Gastrocnemius medialis (tissue), 4 donors: ENCODE results near the gene SLC24A4. TPM values are rescaled to one million over a fixed set of nuclear protein-coding genes. Genes with fewer than 3 reads are reported as not detected.

Experiments used
- ATAC-seq, 2 donors: fragments of 150-250 bp; one replicate each; pipeline ENCODE4 v1.9.1; 2016
- DNase-seq, 2 donors: peaks; one replicate each; pipeline ENCODE4 v3.0.0-alpha.2; 2019
- H3K27ac ChIP-seq, 4 donors: fragments of 200-600 bp; sonication (generic); 1 replicate in 1 of 4; 2 replicates in 3 of 4; pipeline ENCODE4 v1.5.1; 2016 to 2018; ENCODE audit warnings: mild to moderate bottlenecking in 2 of 4, moderate library complexity in 1 of 4
- H3K27me3 ChIP-seq, 3 donors: fragments of 200-600 bp; sonication (generic) in 2 of 3; 1 replicate in 1 of 3; 2 replicates in 2 of 3; pipeline versions ENCODE4 v1.5.1 to v1.6.0; 2016 to 2019; ENCODE audit warnings: mild to moderate bottlenecking in 1 of 3, moderate library complexity in 1 of 3
- H3K36me3 ChIP-seq, 2 donors: fragments of 200-600 bp; sonication (generic) in 1 of 2; one replicate each; pipeline ENCODE4 v1.5.1; 2017 to 2018
- H3K4me1 ChIP-seq, 2 donors: fragments of 200-600 bp; sonication (generic) in 1 of 2; one replicate each; pipeline ENCODE4 v1.5.1; 2016 to 2017; ENCODE audit warnings: mild to moderate bottlenecking in 2 of 2
- H3K4me3 ChIP-seq, 4 donors: fragments of 200-600 bp; sonication (generic) in 3 of 4; 1 replicate in 1 of 4; 2 replicates in 3 of 4; pipeline ENCODE4 v1.5.1; 2016 to 2019; ENCODE audit warnings: mild to moderate bottlenecking in 2 of 4
- H3K9me3 ChIP-seq, 3 donors: fragments of 200-600 bp; sonication (generic) in 2 of 3; 1 replicate in 1 of 3; 2 replicates in 2 of 3; pipeline ENCODE4 v1.5.1; 2016 to 2019
- POLR2A ChIP-seq, 2 donors: fragments of 450-650 bp; IDR thresholded peaks; one replicate each; pipeline ENCODE4 v1.6.1; 2017; ENCODE audit warnings: antibody characterized with exemption in 2 of 2, mild to moderate bottlenecking in 2 of 2, moderate library complexity in 2 of 2
- in situ Hi-C, 4 donors: fragments of 200-750 bp; cut with MboI; loops; one replicate each; pipeline versions ENCODE4 v1.15.0 to v1.8.0; 2017; ENCODE audit warnings: low sequenced_read_pairs in 4 of 4
- intact Hi-C: fragments of 100-400 bp; cut with DNase I; formaldehyde crosslinking; loops from one replicate; pipeline ENCODE4 v1.15.1; 2023; ENCODE audit warnings: low total_unique reads
- total RNA-seq, 4 donors: library from RNA; depleted of rRNA; stranded (reverse); fragments of >200 nt; gene quantifications; one replicate each; pipeline versions ENCODE4 v1.1.0 to v1.2.3, GENCODE V29; 2016
- TF ChIP-seq, protein P1 (sequence below), 5 experiments: fragments of 450-650 bp in 3 of 5; fragments of 200-600 bp in 2 of 5; sonication (generic) in 2 of 5; IDR thresholded peaks in 4 of 5; conservative IDR thresholded peaks in 1 of 5; 1 replicate in 4 of 5; 2 replicates in 1 of 5; pipeline ENCODE4 v1.5.1; 2016 to 2019; ENCODE audit warnings: antibody characterized with exemption in 5 of 5, mild to moderate bottlenecking in 3 of 5, moderate library complexity in 3 of 5

The SLC24A4 gene
- total RNA-seq, 4 donors from 2014 or later = 0.07 to 0.76 (median 0.50) TPM

DNA sequence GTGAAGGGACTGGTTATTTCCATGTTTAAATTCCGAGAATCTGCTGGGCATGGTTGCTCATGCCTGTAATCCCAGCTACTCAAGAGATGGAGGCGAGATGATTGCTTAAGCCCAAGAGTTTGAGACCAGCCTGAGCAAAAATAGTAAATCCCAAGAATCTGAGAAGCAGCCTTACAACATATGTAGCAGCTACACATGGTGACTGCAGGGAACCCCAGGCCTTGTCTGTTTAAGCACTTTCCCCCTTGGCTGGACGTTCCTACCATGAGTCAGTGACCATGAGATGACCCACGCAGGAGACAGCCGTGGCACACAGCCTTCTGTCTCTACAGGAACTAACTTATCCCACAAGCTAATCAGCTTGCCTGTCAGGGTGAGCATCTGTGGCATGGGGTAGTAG, 5.5 kb upstream of the SLC24A4 start:
- TF ChIP-seq POLR2A (IDR thresholded peaks at IDR 0.05) = no peak
- TF ChIP-seq, protein P1, sequence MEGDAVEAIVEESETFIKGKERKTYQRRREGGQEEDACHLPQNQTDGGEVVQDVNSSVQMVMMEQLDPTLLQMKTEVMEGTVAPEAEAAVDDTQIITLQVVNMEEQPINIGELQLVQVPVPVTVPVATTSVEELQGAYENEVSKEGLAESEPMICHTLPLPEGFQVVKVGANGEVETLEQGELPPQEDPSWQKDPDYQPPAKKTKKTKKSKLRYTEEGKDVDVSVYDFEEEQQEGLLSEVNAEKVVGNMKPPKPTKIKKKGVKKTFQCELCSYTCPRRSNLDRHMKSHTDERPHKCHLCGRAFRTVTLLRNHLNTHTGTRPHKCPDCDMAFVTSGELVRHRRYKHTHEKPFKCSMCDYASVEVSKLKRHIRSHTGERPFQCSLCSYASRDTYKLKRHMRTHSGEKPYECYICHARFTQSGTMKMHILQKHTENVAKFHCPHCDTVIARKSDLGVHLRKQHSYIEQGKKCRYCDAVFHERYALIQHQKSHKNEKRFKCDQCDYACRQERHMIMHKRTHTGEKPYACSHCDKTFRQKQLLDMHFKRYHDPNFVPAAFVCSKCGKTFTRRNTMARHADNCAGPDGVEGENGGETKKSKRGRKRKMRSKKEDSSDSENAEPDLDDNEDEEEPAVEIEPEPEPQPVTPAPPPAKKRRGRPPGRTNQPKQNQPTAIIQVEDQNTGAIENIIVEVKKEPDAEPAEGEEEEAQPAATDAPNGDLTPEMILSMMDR (IDR thresholded peaks at IDR 0.05 in 4 of 5, conservative IDR thresholded peaks at IDR 0.05 in 1 of 5) = no peak
- peaks cover 5 to 25% of the 10 kb centered on the region in 2 donors for H3K4me1 ChIP-seq
- H3K36me3 ChIP-seq = no peaks in the 10 kb centered on the region
- no peak overlapping the region for H3K27ac ChIP-seq
- intact Hi-C loops (no loop called here), in situ Hi-C loops (no loop called here)
- no peak overlapping the region for H3K4me3 ChIP-seq
- peak in 1 of 2 donors; percentile 29 for DNase-seq
- no peaks in the 10 kb centered on the region for H3K9me3 ChIP-seq
- ATAC-seq = peak in 1 of 2 donors; percentile 22
- peaks cover 2 to 6% (median 3%) of the 10 kb centered on the region in 3 donors for H3K27me3 ChIP-seq

DNA sequence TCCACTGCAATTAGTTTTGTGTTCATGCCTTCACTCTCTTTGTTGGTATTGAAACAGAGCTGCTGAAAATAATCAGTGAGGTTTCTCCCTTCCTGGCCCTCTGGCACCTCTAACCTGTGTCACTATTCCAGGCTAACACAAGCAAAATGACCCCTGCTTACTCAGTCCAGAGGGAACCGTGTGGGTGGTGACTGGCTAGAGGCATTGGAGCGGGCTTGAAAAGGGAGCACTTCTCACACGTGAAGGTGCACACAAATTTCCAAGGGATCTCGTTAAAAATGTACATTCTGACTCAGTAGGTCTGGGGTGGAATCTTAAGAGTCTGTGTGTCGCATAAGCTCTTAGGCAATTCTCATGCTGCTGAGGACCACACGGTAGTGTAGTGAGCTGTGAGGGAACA, 1.3 kb upstream of the SLC24A4 start:
- in situ Hi-C loops (no loop called here), intact Hi-C loops (loop anchor here (10.0 kb wide), 1 partner anchor 177 kb away; no protein-coding TSS in a partner anchor)
- Histone ChIP-seq H3K4me3 (no peak overlapping the region), H3K4me1 (no peaks in the 10 kb centered on the region), H3K27me3 (peaks cover 16 to 29% (median 20%) of the 10 kb centered on the region in 3 donors), H3K36me3 (no peaks in the 10 kb centered on the region), H3K27ac (no peak overlapping the region), H3K9me3 (no peaks in the 10 kb centered on the region)
- TF ChIP-seq, protein P1 (IDR thresholded peaks at IDR 0.05 in 4 of 5, conservative IDR thresholded peaks at IDR 0.05 in 1 of 5) = no peak
- no peak for TF ChIP-seq POLR2A (IDR thresholded peaks at IDR 0.05)
- ATAC-seq = no peak
- no peak for DNase-seq

DNA sequence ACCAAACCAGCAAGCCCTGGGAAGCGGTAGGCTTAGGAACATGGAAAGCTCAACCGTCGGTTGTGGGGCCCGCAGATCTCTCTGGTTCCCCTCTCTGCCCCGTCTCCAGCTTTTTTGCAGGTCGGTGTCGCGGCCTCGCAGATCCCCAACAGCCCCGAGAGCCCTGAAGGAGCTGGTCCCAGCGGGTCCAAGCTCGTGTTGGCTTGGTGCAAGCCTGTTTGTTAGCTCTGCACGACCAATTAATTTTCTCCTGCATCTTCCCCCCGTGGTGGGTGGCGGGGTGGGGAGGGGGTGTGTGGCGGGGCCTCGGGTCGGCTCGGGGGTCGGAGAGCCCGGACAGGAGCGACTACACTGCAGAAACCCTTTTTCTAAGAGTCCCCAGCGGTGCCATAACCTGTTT, 449 bp upstream of the SLC24A4 start:
- TF ChIP-seq POLR2A (IDR thresholded peaks at IDR 0.05) = no peak
- TF ChIP-seq, protein P1 (IDR thresholded peaks at IDR 0.05 in 4 of 5, conservative IDR thresholded peaks at IDR 0.05 in 1 of 5) = no peak
- no peaks in the 10 kb centered on the region for H3K4me1 ChIP-seq
- DNase-seq = no peak
- H3K4me3 ChIP-seq = peak overlapping the region; percentile 37 to 50 (median 44)
- H3K9me3 ChIP-seq = no peaks in the 10 kb centered on the region
- H3K27ac ChIP-seq = no peak overlapping the region
- intact Hi-C loops (loop anchor here (10.0 kb wide), 1 partner anchor 178 kb away; no protein-coding TSS in a partner anchor), in situ Hi-C loops (no loop called here)
- H3K36me3 ChIP-seq = no peaks in the 10 kb centered on the region
- peaks cover 16 to 29% (median 20%) of the 10 kb centered on the region in 3 donors for H3K27me3 ChIP-seq
- no peak for ATAC-seq

DNA sequence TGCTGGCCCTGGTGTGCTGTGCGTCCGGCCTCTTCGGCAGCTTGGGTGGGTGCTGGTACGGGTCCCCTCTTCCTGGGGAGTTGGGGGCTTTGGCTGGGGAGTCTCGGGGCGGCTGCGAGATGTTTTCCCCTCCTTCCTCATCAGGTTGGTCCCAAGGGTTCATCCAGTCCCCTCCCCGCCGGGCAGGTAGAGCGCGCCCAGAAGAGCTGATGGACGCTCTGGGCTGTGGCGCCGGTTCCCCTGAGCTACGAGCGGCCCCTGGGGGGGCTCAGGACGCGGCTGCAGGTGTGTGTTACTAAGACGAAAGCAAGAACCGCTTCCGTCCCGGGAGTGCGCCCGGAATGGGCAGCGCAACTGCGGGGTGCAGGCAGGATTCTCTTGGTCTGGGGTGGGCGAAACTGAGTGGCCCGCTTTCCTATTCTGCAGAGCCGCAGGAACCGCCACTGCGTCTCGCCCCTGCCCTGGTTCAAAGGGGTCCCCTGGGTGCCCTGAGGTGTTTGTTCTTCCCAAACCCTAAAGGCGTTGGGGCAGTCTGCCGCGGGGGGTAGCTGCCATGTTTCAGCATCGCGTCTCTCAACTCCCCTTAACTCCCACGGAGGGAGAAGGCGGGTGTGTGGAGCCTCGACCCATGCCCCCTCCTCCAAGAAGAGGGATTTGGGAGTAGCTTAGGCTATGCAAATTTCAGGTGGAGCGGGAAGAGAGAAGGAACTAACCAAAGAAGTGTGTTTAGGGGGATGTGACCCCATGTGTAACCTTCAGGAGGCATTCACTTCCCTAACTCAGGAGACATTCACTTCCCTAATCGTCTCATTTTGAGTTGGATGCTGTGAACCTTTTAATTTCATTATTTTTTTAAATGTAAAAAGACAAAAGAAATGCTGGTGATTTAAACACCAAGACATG, 1.2 kb downstream of the SLC24A4 start:
- Histone ChIP-seq H3K9me3 (no peaks in the 10 kb centered on the region), H3K27ac (no peak overlapping the region), H3K27me3 (peaks cover 16 to 29% (median 20%) of the 10 kb centered on the region in 3 donors), H3K4me1 (no peaks in the 10 kb centered on the region), H3K4me3 (peak overlapping the region; percentile 37 to 50 (median 44)), H3K36me3 (no peaks in the 10 kb centered on the region)
- no peak for DNase-seq
- ATAC-seq = no peak
- TF ChIP-seq, protein P1 (IDR thresholded peaks at IDR 0.05 in 4 of 5, conservative IDR thresholded peaks at IDR 0.05 in 1 of 5) = no peak
- TF ChIP-seq POLR2A (IDR thresholded peaks at IDR 0.05) = no peak
- intact Hi-C loops = loop anchor here (10.0 kb wide), 1 partner anchor 179 kb away; no protein-coding TSS in a partner anchor
- in situ Hi-C loops = no loop called here
